ENCODE results near the gene KRTAP22-2. TPM values are rescaled to one million over a fixed set of nuclear protein-coding genes. Genes with fewer than 3 reads are reported as not detected.

KRTAP22-2 gene
- not detected for total RNA-seq
- not detected for polyA plus RNA-seq
- long read RNA-seq, donor 1: 0 reads
- long read RNA-seq, donor 2: 0 reads

DNA sequence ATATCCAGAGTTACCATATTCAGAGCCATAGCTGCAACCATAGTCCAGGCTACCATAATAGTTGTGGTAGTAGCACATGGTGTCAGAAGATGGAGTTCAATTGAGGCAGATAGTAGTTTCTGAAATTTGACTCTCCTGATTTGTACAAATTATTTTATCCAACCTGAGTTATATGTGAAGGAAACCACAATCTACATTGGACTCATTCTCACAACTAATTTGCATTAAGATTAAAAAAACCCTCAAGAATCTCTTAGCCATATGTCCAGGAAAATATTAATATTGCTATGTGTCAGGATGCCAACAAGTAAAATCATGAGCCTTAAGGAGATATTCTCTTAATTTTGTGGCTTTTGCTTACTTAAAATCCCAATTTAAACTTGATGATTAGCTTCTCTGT is at the start of gene KRTAP22-2:
KRTAP22-2 (minus strand) TSS at position 101 of the 400 bp plus-strand sequence.
- H3K27me3 ChIP-seq (replicated peaks in 1 of 7): no peaks in the 10 kb centered on the region
- no peak within 1 kb of the TSS for H3K4me3 ChIP-seq
- no peaks in the 10 kb centered on the region for H3K4me1 ChIP-seq
- H3K27ac ChIP-seq: no peak within 1 kb of the TSS
- DNase-seq: no peak
- TF ChIP-seq, protein P1, sequence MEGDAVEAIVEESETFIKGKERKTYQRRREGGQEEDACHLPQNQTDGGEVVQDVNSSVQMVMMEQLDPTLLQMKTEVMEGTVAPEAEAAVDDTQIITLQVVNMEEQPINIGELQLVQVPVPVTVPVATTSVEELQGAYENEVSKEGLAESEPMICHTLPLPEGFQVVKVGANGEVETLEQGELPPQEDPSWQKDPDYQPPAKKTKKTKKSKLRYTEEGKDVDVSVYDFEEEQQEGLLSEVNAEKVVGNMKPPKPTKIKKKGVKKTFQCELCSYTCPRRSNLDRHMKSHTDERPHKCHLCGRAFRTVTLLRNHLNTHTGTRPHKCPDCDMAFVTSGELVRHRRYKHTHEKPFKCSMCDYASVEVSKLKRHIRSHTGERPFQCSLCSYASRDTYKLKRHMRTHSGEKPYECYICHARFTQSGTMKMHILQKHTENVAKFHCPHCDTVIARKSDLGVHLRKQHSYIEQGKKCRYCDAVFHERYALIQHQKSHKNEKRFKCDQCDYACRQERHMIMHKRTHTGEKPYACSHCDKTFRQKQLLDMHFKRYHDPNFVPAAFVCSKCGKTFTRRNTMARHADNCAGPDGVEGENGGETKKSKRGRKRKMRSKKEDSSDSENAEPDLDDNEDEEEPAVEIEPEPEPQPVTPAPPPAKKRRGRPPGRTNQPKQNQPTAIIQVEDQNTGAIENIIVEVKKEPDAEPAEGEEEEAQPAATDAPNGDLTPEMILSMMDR (IDR thresholded peaks at IDR 0.05 in 8 of 11, conservative IDR thresholded peaks at IDR 0.05 in 3 of 11): no peak
- TF ChIP-seq POLR2A (IDR thresholded peaks at IDR 0.05) (no peak), POLR2AphosphoS5 (IDR thresholded peaks at IDR 0.05) (no peak)
- no peaks in the 10 kb centered on the region for H3K36me3 ChIP-seq
- peaks cover 0 to 8% (median 0%) of the 10 kb centered on the region in 8 donors for H3K9me3 ChIP-seq
- intact Hi-C loops (cut with DNase I; ENCODE audit: low total_unique reads): no loop called here

DNA sequence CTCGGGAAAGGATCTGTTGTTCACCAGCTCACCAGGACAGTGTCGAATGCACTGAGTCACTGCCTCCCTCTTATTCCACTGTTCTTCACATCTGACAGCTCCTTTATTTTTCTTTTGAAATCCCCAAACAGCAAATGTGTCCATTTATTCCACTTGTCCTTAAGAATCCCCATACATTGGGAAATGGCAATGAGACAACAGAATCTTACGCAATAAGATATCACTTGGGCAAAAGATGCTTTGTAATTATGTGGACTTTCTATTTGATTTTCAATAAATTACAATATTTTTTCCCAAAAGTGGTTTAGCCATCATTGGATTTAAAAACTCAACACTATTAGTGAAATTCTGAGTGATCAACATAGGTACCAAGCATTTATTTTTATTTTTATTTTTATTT is 48.5 kb upstream of the KRTAP22-2 start:
- intact Hi-C loops (cut with DNase I; ENCODE audit: low total_unique reads): no loop called here
- TF ChIP-seq POLR2A (IDR thresholded peaks at IDR 0.05) (no peak), POLR2AphosphoS5 (IDR thresholded peaks at IDR 0.05) (no peak)
- TF ChIP-seq, protein P1 (IDR thresholded peaks at IDR 0.05 in 8 of 11, conservative IDR thresholded peaks at IDR 0.05 in 3 of 11): no peak
- Histone ChIP-seq H3K27ac (no peak overlapping the region), H3K9me3 (peaks cover 0 to 14% (median 0%) of the 10 kb centered on the region in 8 donors), H3K36me3 (no peaks in the 10 kb centered on the region), H3K27me3 (replicated peaks in 1 of 7) (no peaks in the 10 kb centered on the region), H3K4me1 (no peaks in the 10 kb centered on the region), H3K4me3 (no peak overlapping the region)
- DNase-seq: no peak
- 81 to 88% (median 87%) methylated on average over 3 of the region's 3 CpGs for WGBS, 5 donors

DNA sequence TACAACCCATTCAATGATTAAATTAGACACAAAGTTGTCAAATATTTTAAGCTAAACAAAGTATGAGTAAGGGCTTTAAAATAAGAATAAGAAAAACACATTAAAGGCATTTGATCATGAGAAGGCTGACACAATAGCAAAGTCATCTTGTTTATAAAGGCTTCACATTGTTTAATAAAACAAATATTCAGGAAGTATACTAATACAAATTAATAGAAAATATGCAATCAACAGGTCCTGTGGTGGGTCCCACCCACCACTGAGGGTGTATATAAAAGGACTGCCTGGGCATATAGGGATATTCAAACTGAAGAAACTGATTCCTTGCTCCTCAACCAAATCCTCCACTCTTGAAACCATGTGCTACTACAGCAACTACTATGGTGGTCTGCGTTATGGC is 44.7 kb upstream of the KRTAP22-2 start, which contains the start of gene KRTAP20-2:
KRTAP20-2 (plus strand) TSS at position 301 of the 400 bp plus-strand sequence; CDS start at position 359, 58 bp downstream.
- intact Hi-C loops (cut with DNase I; ENCODE audit: low total_unique reads): no loop called here

GRCh38 chr21:30629200-30629599 is 39.0 kb upstream of the KRTAP22-2 start:
- Histone ChIP-seq H3K27me3 (replicated peaks in 1 of 7) (no peaks in the 10 kb centered on the region), H3K36me3 (no peaks in the 10 kb centered on the region), H3K4me1 (no peaks in the 10 kb centered on the region), H3K9me3 (peaks cover 0 to 30% (median 10%) of the 10 kb centered on the region in 8 donors), H3K4me3 (no peak overlapping the region), H3K27ac (no peak overlapping the region)
- 36 to 75% (median 48%) methylated on average over 1 of the region's 1 CpG for WGBS, 5 donors
- TF ChIP-seq POLR2AphosphoS5 (IDR thresholded peaks at IDR 0.05) (no peak), POLR2A (IDR thresholded peaks at IDR 0.05) (no peak)
- TF ChIP-seq, protein P1 (IDR thresholded peaks at IDR 0.05 in 8 of 11, conservative IDR thresholded peaks at IDR 0.05 in 3 of 11): no peak
- no peak for DNase-seq
- intact Hi-C loops (cut with DNase I; ENCODE audit: low total_unique reads): no loop called here

More for the DNA sequence above, 44.7 kb upstream of the KRTAP22-2 start, which contains the start of gene KRTAP20-2:
- Histone ChIP-seq H3K4me3 (no peak within 1 kb of the TSS), H3K4me1 (no peaks in the 10 kb centered on the region), H3K27me3 (replicated peaks in 1 of 7) (no peaks in the 10 kb centered on the region), H3K27ac (no peak within 1 kb of the TSS), H3K9me3 (peaks cover 0 to 9% (median 0%) of the 10 kb centered on the region in 8 donors), H3K36me3 (no peaks in the 10 kb centered on the region)
- TF ChIP-seq, protein P1 (IDR thresholded peaks at IDR 0.05 in 8 of 11, conservative IDR thresholded peaks at IDR 0.05 in 3 of 11): no peak
- TF ChIP-seq POLR2A (IDR thresholded peaks at IDR 0.05) (no peak), POLR2AphosphoS5 (IDR thresholded peaks at IDR 0.05) (no peak)
- DNase-seq: no peak
- WGBS, 5 donors: 81 to 100% (median 95%) methylated on average over 1 of the region's 1 CpG
